Stomach (tissue), 9 donors: ENCODE results near the gene STEAP2. TPM values are rescaled to one million over a fixed set of nuclear protein-coding genes. Genes with fewer than 3 reads are reported as not detected.

ENCODE experiments used
- DNase-seq, 2 donors: peaks; one replicate each; pipeline versions ENCODE4 v3.0.0 to v3.0.0-alpha.2; 2013 to 2019
- H3K27ac ChIP-seq, 5 donors: fragments of 200-600 bp in 4 of 5; sonication (generic) in 4 of 5; one replicate each; pipeline ENCODE4 v1.5.1; 2013 to 2019; ENCODE audit warnings: mild to moderate bottlenecking in 1 of 5, moderate library complexity in 1 of 5
- H3K27me3 ChIP-seq, 3 donors: fragments of 200-600 bp; sonication (generic); one replicate each; pipeline ENCODE4 v1.5.1; 2017 to 2019; ENCODE audit warnings: mixed run types in 1 of 3
- H3K36me3 ChIP-seq, 4 donors: fragments of 200-600 bp; sonication (generic); 1 replicate in 3 of 4; 2 replicates in 1 of 4; pipeline ENCODE4 v1.5.1; 2016 to 2019
- H3K4me1 ChIP-seq, 4 donors: fragments of 200-600 bp; sonication (generic); one replicate each; pipeline ENCODE4 v1.5.1; 2016 to 2019
- H3K4me3 ChIP-seq, 4 donors: fragments of 200-600 bp; sonication (generic) in 3 of 4; one replicate each; pipeline ENCODE4 v1.5.1; 2016 to 2019; ENCODE audit warnings: mild to moderate bottlenecking in 1 of 4
- H3K9me3 ChIP-seq, 4 donors: fragments of 200-600 bp; sonication (generic); one replicate each; pipeline ENCODE4 v1.5.1; 2016 to 2019
- EP300 ChIP-seq: sonication (generic); formaldehyde crosslinking; IDR thresholded peaks from one replicate; pipeline ENCODE4 v1.6.1; 2017; ENCODE audit warnings: antibody characterized with exemption
- POLR2A ChIP-seq, 4 donors: fragments of 450-650 bp; IDR thresholded peaks; one replicate each; pipeline ENCODE4 v1.6.1; 2016; ENCODE audit warnings: antibody characterized with exemption in 4 of 4, control low read depth in 2 of 4, mild to moderate bottlenecking in 1 of 4, moderate library complexity in 1 of 4
- POLR2AphosphoS5 ChIP-seq, 3 donors: sonication (generic); formaldehyde crosslinking; IDR thresholded peaks; one replicate each; pipeline ENCODE4 v1.6.1; 2016; ENCODE audit warnings: antibody characterized with exemption in 3 of 3
- WGBS, 5 donors: extraction: QIAGEN DNeasy Blood & Tissue Kit in 3 of 5; methylation state at CpG; one replicate each; pipeline versions ENCODE4 v1.1.5 to v1.1.7; 2013 to 2018; 5-methylcytosine and 5-hydroxymethylcytosine counted together
- intact Hi-C: fragments of 100-400 bp; cut with DNase I; formaldehyde crosslinking; loops from one replicate; pipeline ENCODE4 v1.15.1; 2023; ENCODE audit warnings: low total_unique reads
- polyA plus RNA-seq, 3 donors: library from polyadenylated mRNA; stranded (reverse); fragments of 200-250 nt; gene quantifications; one replicate each; pipeline ENCODE4 v1.2.3, GENCODE V29; 2013
- total RNA-seq, 5 donors: library from RNA; depleted of rRNA; stranded (reverse); fragments of >200 nt; gene quantifications; one replicate each; pipeline versions ENCODE4 v1.1.0 to v1.2.3, GENCODE V29; 2014 to 2016
- TF ChIP-seq, protein P1 (sequence below), 7 experiments: fragments of 450-650 bp in 4 of 7; fragments of 200-600 bp in 3 of 7; sonication (generic) in 3 of 7; IDR thresholded peaks; one replicate each; pipeline ENCODE4 v1.5.1; 2016 to 2019; ENCODE audit warnings: antibody characterized with exemption in 7 of 7, control low read depth in 2 of 7, mild to moderate bottlenecking in 1 of 7
- donor health status: healthy with polysubstance abuse.
- donor health status: Bipolar disorder and iron deficiency.
- donor health status: healthy.

The STEAP2 gene
- total and polyA plus RNA-seq, 8 donors = 0.92 to 52.7 (median 8.9) TPM

DNA sequence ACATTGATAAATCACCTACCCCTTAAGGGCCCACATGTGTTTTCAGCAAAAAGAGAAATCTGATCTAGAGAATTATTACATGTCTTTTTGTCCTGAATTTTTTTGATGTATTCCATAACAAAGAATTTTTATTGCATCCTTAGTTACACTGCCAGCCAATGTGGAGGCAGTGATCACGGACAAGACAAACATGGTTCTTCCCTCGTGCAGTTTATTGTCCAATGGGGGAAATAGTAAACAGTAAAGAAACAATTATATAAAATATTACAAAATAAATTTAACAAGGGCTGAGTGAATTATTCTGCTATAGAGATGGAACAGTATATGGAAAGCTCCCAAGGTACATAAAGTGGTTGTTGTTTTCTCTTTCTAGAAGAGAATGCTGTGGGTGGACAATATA lies 2.0 kb downstream of the STEAP2 start:
- H3K9me3 ChIP-seq = no peaks in the 10 kb centered on the region
- WGBS, 5 donors = 73 to 90% (median 77%) methylated on average over 2 of the region's 2 CpGs
- intact Hi-C loops = no loop called here
- peak overlapping the region in 1 of 5 donors; percentile 39 for H3K27ac ChIP-seq
- DNase-seq = no peak
- peaks cover 4 to 36% (median 14%) of the 10 kb centered on the region in 4 donors for H3K4me1 ChIP-seq
- no peak for TF ChIP-seq POLR2A (IDR thresholded peaks at IDR 0.05)
- no peak for TF ChIP-seq EP300
- TF ChIP-seq POLR2AphosphoS5 (IDR thresholded peaks at IDR 0.05) = no peak
- TF ChIP-seq, protein P1, sequence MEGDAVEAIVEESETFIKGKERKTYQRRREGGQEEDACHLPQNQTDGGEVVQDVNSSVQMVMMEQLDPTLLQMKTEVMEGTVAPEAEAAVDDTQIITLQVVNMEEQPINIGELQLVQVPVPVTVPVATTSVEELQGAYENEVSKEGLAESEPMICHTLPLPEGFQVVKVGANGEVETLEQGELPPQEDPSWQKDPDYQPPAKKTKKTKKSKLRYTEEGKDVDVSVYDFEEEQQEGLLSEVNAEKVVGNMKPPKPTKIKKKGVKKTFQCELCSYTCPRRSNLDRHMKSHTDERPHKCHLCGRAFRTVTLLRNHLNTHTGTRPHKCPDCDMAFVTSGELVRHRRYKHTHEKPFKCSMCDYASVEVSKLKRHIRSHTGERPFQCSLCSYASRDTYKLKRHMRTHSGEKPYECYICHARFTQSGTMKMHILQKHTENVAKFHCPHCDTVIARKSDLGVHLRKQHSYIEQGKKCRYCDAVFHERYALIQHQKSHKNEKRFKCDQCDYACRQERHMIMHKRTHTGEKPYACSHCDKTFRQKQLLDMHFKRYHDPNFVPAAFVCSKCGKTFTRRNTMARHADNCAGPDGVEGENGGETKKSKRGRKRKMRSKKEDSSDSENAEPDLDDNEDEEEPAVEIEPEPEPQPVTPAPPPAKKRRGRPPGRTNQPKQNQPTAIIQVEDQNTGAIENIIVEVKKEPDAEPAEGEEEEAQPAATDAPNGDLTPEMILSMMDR (IDR thresholded peaks at IDR 0.05) = no peak
- H3K27me3 ChIP-seq = peaks cover 0 to 18% (median 8%) of the 10 kb centered on the region in 3 donors
- H3K36me3 ChIP-seq = no peaks in the 10 kb centered on the region
- H3K4me3 ChIP-seq = peak overlapping the region in 1 of 4 donors; percentile 67

DNA sequence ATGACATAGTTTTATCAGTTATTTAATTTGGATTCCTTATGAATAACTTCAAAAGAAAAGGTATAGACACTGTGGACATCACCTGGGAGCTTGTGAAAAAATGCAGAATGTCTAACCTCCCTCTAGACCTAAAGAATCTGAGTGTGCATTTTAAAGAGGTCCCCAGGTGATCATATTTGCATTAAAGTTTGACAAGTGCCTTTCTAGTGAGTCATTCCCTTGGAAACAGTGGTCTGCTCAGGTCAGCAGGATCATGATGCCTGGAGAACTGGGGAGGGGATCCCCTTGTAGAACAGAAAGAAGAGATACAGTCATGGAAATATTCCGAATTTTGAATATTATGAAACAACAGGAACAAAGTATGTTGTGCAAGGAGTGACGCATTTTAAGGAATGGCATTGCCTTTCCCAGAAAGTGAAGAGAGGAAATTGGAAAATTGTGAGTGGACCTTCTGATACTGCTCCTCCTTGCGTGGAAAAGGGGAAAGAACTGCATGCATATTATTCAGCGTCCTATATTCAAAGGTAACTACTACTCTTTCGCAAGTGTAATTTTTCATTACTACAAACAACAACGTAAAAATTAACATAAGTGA lies 4.6 kb downstream of the STEAP2 start:
- intact Hi-C loops = no loop called here
- Histone ChIP-seq H3K4me1 (peaks cover 0 to 28% (median 14%) of the 10 kb centered on the region in 4 donors), H3K27me3 (peaks cover 0 to 14% (median 8%) of the 10 kb centered on the region in 3 donors), H3K27ac (peak overlapping the region in 2 of 5 donors; percentile 23 to 31), H3K4me3 (no peak overlapping the region), H3K36me3 (no peaks in the 10 kb centered on the region), H3K9me3 (no peaks in the 10 kb centered on the region)
- TF ChIP-seq POLR2AphosphoS5 (IDR thresholded peaks at IDR 0.05) = no peak
- TF ChIP-seq, protein P1 (IDR thresholded peaks at IDR 0.05) = no peak
- TF ChIP-seq EP300 = no peak
- no peak for TF ChIP-seq POLR2A (IDR thresholded peaks at IDR 0.05)
- no peak for DNase-seq
- WGBS, 5 donors = 72 to 92% (median 87%) methylated on average over 6 of the region's 6 CpGs

DNA sequence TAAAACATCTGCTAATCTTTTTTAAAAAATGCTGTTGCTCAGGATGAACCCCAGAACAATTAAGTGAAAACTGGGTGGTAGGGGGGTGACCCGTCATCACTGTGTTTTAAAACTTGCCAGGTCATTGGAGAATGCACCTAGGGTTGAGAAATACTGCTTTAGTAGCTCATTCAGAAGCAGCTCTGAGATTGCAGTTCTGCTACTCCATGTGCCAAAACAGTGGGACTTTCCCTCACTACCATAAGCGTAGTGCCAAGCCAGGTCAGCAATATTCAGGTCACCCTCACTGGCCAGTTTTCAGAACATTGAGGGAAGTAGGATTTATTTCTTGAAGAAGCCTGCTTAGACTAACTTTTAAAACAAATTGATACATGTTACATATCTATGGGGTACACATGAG lies 5.2 kb downstream of the STEAP2 start:
- no peaks in the 10 kb centered on the region for H3K9me3 ChIP-seq
- intact Hi-C loops = no loop called here
- no peaks in the 10 kb centered on the region for H3K36me3 ChIP-seq
- TF ChIP-seq POLR2AphosphoS5 (IDR thresholded peaks at IDR 0.05) (no peak), POLR2A (IDR thresholded peaks at IDR 0.05) (no peak), EP300 (no peak)
- TF ChIP-seq, protein P1 (IDR thresholded peaks at IDR 0.05) = no peak
- peaks cover 0 to 8% (median 5%) of the 10 kb centered on the region in 3 donors for H3K27me3 ChIP-seq
- WGBS, 5 donors = 35 to 59% (median 46%) methylated on average over 2 of the region's 2 CpGs
- DNase-seq = peak in 1 of 2 donors; percentile 50
- H3K4me1 ChIP-seq = peaks cover 0 to 22% (median 13%) of the 10 kb centered on the region in 4 donors
- H3K4me3 ChIP-seq = no peak overlapping the region
- H3K27ac ChIP-seq = peak overlapping the region in 2 of 5 donors; percentile 23 to 31

DNA sequence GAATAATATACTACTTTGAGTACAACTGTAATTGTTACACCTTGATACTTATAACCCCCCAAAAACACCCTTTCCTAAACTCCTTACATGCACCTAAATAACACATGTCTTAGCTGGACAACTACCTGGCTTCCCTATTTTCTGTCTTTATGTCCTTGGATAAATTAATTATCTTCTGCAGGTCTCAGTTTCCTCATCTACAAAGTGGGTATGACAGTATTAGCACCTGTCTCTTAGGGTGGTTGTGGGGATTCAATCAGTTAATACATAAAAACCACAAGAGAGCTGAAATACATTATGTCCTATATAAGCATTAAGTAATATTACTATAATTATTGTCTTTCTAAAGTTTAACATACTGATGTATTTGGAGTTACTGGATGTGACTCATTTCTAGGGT lies 10.8 kb downstream of the STEAP2 start:
- no peak overlapping the region for H3K4me3 ChIP-seq
- peak overlapping the region in 2 of 5 donors; percentile 29 to 58 for H3K27ac ChIP-seq
- H3K4me1 ChIP-seq = peaks cover 0 to 5% (median 0%) of the 10 kb centered on the region in 4 donors
- TF ChIP-seq POLR2AphosphoS5 (IDR thresholded peaks at IDR 0.05) = no peak
- TF ChIP-seq, protein P1 (IDR thresholded peaks at IDR 0.05) = no peak
- no peak for TF ChIP-seq POLR2A (IDR thresholded peaks at IDR 0.05)
- no peak for TF ChIP-seq EP300
- H3K9me3 ChIP-seq = no peaks in the 10 kb centered on the region
- intact Hi-C loops = no loop called here
- H3K36me3 ChIP-seq = peaks cover 0 to 7% (median 0%) of the 10 kb centered on the region in 4 donors
- H3K27me3 ChIP-seq = no peaks in the 10 kb centered on the region
- DNase-seq = no peak
